Kidney glomerular epithelial cell (primary cell): Measurements from ENCODE around the gene MAPKAPK3.

Source experiments
- DNase-seq: peaks from one replicate; lab custom pipeline; 2025; lab: John Stamatoyannopoulos, UW

MAPKAPK3 gene

DNA sequence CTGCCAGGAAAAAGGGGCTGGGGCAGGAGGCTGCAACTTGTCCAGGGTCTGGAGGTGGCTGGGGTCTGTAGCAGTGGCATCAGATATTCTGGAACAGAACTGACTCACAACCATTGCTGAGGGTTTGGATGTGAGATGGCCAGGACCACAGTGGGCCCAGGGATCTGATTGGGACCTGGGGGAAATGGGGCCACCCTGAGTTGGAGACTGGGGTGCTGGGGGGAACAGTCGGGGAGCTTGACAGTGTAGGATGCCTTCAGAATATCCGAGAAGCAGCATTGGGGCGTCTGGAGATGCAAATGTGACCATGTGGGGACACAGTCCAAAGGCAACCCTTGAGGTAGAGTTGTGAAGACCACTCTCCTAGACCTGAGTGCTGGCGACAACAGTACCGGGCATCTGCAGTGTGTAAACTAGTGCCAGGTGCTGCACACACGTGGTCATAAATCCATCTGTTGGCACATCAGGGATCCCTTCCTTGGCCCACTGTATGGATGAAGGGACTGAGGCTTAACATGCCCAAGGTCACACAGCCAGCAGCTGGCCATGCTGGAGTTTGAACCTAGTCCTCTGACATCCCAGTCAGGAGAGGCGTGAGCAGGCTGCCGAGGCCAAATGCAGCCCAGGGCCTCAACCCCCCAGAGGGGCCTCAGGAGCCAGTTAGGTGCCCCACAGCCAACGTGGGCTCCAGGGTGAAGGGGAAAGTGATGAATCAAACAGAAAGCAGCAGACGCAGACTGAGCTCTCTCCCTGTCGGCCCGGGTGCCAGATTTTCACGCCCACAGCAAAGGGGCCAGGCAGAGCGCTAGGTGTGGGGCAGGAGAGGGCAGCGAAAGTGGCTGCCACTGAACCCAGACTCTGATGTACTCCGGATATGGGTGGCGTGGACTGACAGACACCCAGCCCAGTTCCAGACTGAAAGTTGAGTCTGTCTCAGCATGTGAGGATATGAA is 28.9 kb upstream of the MAPKAPK3 start:
- DNase-seq: no peak

GRCh38 chr3:50588759-50589433 is 28.1 kb upstream of the MAPKAPK3 start:
- no peak for DNase-seq

DNA sequence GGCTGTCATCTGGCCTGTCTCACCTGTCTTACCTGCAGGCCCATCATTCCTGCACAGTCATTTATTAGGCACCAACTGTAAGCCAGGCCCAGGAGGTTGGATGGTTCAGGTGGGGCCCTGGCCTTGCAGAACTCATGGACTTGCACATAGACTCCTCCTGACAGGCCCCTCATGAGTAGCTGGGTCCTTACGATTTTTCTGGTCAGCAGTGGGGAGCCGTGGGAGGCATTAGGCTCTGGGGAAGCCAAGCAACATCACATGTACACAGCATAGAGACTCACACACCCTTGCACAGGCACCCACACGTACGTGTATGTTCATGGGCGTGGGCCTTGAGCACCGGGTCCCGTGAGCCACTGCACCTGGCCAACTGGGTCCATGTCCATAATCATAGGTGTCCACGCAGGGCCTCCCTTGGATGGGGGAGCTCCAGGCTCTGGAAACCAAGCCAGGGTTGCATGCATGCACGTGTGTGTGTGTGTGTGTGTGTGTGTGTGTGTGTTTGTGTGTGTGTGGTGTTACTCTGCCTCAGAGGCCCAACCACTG is 25.7 kb upstream of the MAPKAPK3 start:
- DNase-seq: no peak

- no peak for DNase-seq
Observed at GRCh38 chr3:50592568-50592967, 24.4 kb upstream of the MAPKAPK3 start.

GRCh38 chr3:50594253-50594785 is 22.6 kb upstream of the MAPKAPK3 start:
- no peak for DNase-seq

- DNase-seq: no peak
Observed at GRCh38 chr3:50599115-50599715, 17.7 kb upstream of the MAPKAPK3 start.

GRCh38 chr3:50599716-50600118 is 17.2 kb upstream of the MAPKAPK3 start:
- DNase-seq: no peak

DNA sequence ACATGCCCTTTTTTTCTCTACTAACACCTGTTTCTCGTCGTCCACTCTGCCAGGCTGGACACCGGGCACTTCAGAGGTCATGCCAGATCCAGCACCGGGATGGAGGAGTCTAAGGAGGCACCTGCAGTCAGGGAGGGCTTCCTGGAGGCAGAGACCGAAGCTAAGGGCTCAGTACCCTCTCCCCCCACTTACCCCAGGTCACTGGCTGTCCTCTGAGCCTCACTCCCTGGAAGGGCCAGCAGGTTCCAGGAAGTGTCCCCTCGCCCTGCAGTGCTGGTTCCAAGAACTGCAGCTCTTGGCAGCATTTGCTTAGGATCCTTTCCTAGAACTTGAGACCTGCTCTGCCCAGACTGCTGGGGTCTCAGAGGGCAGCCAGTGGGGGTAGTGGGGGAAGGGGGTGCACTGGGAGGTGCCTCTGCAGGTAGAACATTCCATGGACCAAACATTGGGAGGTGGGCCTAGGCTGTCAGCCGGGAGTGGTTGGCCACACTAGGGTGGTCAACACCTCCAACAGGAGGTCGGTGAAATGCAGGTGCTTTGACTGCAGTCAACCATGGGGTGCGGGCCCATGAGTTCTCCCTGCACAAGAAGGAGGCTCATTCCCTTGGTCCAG is 16.7 kb upstream of the MAPKAPK3 start:
- DNase-seq: no peak

DNA sequence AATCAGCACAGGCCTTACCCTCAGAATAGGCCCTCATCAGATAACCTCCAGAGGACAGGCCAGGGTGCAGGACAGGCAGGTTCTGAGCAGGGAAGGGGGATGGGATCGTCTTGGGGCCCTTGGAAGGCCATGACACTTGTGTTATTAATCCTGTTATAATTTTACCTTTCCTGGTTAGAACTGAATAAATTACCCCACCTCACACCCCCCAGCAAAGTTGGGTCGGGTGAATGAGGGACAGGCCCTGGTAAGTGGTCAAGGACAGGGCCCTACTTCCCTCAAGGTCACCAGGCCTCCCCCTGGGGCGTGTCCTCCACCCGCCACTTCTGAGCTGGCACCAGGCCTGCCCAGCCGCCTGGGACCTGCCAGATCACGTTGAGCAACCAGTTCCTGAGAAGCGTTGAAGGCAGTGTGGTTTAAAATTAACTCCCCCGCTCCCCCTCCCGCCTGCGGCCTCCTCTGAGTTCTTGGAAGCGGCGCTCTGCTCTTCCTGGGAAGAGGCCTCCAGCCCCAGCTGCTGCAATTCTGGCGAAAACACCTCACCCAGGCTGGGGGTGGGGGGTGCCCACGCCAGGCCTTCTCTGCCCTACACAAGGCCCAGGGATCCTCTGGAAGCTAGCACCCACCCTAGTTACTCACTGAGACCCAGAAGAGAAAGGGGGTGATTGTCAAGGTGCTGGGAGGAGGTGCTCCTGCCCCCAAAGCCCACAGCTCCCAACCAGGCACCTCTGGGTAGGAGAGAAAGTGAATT is 15.9 kb upstream of the MAPKAPK3 start:
- DNase-seq: peak; percentile 99

DNA sequence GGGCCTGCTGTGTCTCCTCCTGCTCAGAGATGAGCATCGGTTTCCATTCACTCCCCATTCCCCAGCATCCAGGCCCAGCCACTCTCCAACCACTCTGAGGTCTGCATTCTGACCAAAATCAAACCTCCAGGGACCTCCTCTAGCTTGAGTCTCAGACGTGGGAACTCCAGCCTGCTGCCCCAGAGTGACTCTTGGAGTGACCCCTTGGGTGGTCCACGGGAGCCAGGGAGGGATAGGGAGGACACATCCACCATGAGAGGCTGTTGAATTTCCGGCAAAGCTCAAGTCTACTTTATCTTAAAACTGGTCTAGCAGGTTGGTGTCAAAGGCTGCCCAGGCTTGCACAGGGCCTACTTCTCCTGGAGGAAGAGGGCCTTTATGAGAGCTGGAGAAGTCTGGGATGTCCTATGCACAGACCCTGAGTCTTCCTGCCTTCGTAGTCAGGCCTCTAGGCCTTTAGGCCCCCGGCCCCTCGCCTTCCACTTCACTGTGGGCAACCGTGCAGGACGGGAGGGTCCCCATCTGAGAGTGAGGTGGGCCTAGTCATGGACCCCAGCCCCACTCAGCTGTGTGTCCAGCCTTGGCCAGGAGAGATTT is 14.3 kb upstream of the MAPKAPK3 start:
- no peak for DNase-seq

- no peak for DNase-seq
Observed at GRCh38 chr3:50603261-50604109, 13.5 kb upstream of the MAPKAPK3 start.

DNA sequence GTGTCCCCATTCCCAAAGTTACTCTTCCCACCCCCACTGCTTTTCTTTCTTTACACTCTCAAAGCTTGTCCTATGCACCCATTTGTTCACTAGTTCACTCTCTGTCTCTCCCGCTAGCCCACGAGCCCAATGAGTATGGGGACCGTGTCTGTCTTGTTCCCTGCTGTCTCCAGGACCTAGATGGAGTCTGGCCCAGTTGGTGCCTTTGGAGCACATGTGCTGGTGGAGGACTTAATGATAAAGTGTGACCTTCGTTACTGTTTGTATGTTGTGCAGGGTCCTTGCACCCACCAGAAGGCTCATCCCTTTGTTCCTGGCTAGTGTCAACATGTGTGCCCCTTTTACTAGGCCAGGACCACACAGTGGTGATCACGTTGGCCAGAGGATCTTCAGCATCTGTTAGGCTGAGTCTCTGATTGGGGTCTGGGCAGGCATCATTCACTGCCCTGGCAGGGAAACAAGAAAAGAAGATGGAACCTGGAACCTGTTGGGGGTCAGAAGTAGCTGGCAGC is 12.8 kb upstream of the MAPKAPK3 start:
- DNase-seq: no peak

GRCh38 chr3:50604628-50605588 is 12.0 kb upstream of the MAPKAPK3 start:
- DNase-seq: no peak

- peak; percentile 39 for DNase-seq
Observed at GRCh38 chr3:50605901-50606326, 11.0 kb upstream of the MAPKAPK3 start.

DNA sequence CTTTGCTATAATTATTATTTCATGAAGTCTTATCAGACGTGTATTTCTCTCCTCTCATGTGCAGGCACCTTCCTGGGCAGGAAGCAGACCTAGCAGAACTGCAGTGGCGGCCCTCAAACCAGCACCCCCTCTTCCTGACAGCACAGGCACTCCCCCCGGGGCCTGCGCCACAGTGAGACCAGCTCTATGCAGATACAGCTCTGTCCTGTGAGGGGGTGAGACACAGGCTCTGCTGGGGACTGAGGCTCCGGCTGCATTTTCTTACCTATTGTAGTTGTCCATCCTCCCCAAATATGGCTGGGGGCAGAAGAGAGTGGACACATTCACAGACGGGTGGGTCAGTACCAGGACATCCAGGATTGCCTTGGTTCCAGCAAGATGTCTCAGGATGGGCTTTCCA is 10.4 kb upstream of the MAPKAPK3 start:
- no peak for DNase-seq

- DNase-seq: no peak
Observed at GRCh38 chr3:50607271-50608091, 9.5 kb upstream of the MAPKAPK3 start.

DNA sequence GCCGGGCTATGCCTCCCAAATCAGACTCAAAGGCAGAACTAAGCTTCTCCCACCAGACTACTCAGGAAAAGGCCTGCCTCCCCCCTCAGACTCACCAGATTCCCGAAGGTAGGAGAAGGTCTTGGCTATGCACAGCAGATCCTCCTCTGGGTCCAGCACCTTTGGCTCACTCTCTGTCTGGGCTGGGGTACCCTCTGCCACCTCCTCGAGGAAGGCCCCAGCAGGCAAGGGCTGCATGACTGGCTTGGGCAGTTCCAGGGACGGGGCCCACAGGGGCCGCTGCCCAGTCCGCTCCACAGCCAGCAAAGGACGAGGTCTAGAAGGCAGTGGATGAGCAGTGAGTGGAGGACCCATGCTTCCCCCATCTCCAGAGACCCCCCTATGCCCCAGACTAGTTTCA is 8.7 kb upstream of the MAPKAPK3 start:
- no peak for DNase-seq
